Mucosa of gallbladder (tissue), 1 donor: ENCODE data around the gene FNDC7. TPM values are rescaled to one million over a fixed set of nuclear protein-coding genes. Genes with fewer than 3 reads are reported as not detected.

Experiments
- total RNA-seq: library from RNA; stranded (reverse); gene quantifications from one replicate; pipeline ENCODE4 v1.2.1, GENCODE V29; 2021
- donor health status: DM: no; HTN: no; CAD: no.

FNDC7 gene
- total RNA-seq, 1 donor from 2014 or later, result not detected

Other genes starting within 250 kb of the FNDC7 start
- gene EEIG2, start 152.8 kb upstream of the FNDC7 start, total RNA-seq, result 20.7 TPM
- 7.0 TPM for gene HENMT1, start 51.8 kb upstream of the FNDC7 start, total RNA-seq
- 35.3 TPM for gene PRPF38B, start 20.6 kb upstream of the FNDC7 start, total RNA-seq
- gene STXBP3, start 33.8 kb downstream of the FNDC7 start, total RNA-seq, result 73.8 TPM
- 0.37 TPM for gene AKNAD1, start 144.2 kb downstream of the FNDC7 start, total RNA-seq
- gene GPSM2, start 164.1 kb downstream of the FNDC7 start, total RNA-seq, result 4.6 TPM